HepG2 (cell line): ENCODE results near the gene CKMT2. TPM values are rescaled to one million over a fixed set of nuclear protein-coding genes. Genes with fewer than 3 reads are reported as not detected.

Experiments
- AKAP8 ChIP-seq: sonication (generic); formaldehyde crosslinking; IDR thresholded peaks from 2 replicates; pipeline ENCODE4 v1.5.1; 2020; ENCODE audit warnings: mild to moderate bottlenecking, missing genetic modification reagents
- CTCF ChIP-seq: sonication (generic); formaldehyde crosslinking; IDR thresholded peaks from 2 replicates; pipeline ENCODE4 v1.5.0; 2020; ENCODE audit warnings: mild to moderate bottlenecking, missing genetic modification reagents, moderate library complexity
- DNMT3B ChIP-seq: conservative IDR thresholded peaks from 2 replicates; pipeline ENCODE4 v1.6.1; 2016; ENCODE audit warnings: missing biosample characterization, control low read depth
- E2F5 ChIP-seq: sonication (generic); formaldehyde crosslinking; conservative IDR thresholded peaks from 2 replicates; pipeline ENCODE4 v1.4.0; 2020; ENCODE audit warnings: missing genetic modification reagents
- EZH2 ChIP-seq: conservative IDR thresholded peaks from 2 replicates; pipeline ENCODE4 v1.6.1; 2012; ENCODE audit warnings: mild to moderate bottlenecking, low read depth, low read length, moderate library complexity
- HBP1 ChIP-seq: IDR thresholded peaks from 2 replicates; pipeline ENCODE4 v1.6.1; 2016; ENCODE audit warnings: low read depth, control low read depth
- NFIB ChIP-seq: sonication (generic); formaldehyde crosslinking; IDR thresholded peaks from 2 replicates; pipeline ENCODE4 v1.9.0; 2021; ENCODE audit warnings: missing genetic modification reagents, mild to moderate bottlenecking, borderline replicate concordance
- PHF20 ChIP-seq: sonication (generic); formaldehyde crosslinking; IDR thresholded peaks from 2 replicates; pipeline ENCODE4 v1.5.0; 2020; ENCODE audit warnings: mild to moderate bottlenecking, missing genetic modification reagents
- PRDM4 ChIP-seq: sonication (generic); formaldehyde crosslinking; IDR thresholded peaks from 2 replicates; pipeline ENCODE4 v1.9.0; 2021; ENCODE audit warnings: missing genetic modification reagents, borderline replicate concordance
- SETDB1 ChIP-seq: sonication (generic); formaldehyde crosslinking; IDR thresholded peaks from 2 replicates; pipeline ENCODE4 v1.5.1; 2020; ENCODE audit warnings: missing genetic modification reagents, mild to moderate bottlenecking, borderline replicate concordance
- ZBTB21 ChIP-seq: sonication (generic); formaldehyde crosslinking; IDR thresholded peaks from 2 replicates; pipeline ENCODE4 v1.4.0; 2020; ENCODE audit warnings: missing genetic modification reagents
- ZBTB4 ChIP-seq: sonication (generic); formaldehyde crosslinking; IDR thresholded peaks from 2 replicates; pipeline ENCODE4 v1.4.0; 2020; ENCODE audit warnings: missing genetic modification reagents, mild to moderate bottlenecking, borderline replicate concordance
- ZFP1 ChIP-seq: IDR thresholded peaks from 2 replicates; pipeline ENCODE4 v1.6.1; 2016
- ZNF33A ChIP-seq: sonication (generic); formaldehyde crosslinking; IDR thresholded peaks from 2 replicates; pipeline ENCODE4 v1.5.1; 2020; ENCODE audit warnings: missing genetic modification reagents, mild to moderate bottlenecking, moderate library complexity, borderline replicate concordance
- ZNF570 ChIP-seq: sonication (generic); formaldehyde crosslinking; IDR thresholded peaks from 2 replicates; pipeline ENCODE4 v1.4.0; 2020; ENCODE audit warnings: mild to moderate bottlenecking, missing genetic modification reagents, borderline replicate concordance
- ZNF720 ChIP-seq: sonication (generic); formaldehyde crosslinking; IDR thresholded peaks from 2 replicates; pipeline ENCODE4 v1.4.0; 2020; ENCODE audit warnings: missing genetic modification reagents
- ZNF761 ChIP-seq: sonication (generic); formaldehyde crosslinking; conservative IDR thresholded peaks from 2 replicates; pipeline ENCODE4 v1.4.0; 2020; ENCODE audit warnings: mild to moderate bottlenecking, missing genetic modification reagents
- polyA plus RNA-seq, 8 experiments: library from polyadenylated mRNA; depleted of rRNA in 3 of 8; stranded (reverse) in 7 of 8; unstranded in 1 of 8; fragments of >200 nt; fragmentation: Illumina TruSeq in 4 of 8; extraction: Trizol in 4 of 8; gene quantifications; 2 replicates each; pipeline versions ENCODE4 v1.2.1 to v1.2.3, GENCODE V29; 2011 to 2016; ENCODE audit warnings: low read depth in 4 of 8, missing spikeins in 1 of 8, mixed read lengths in 1 of 8; ENCODE audit not compliant: insufficient read depth in 1 of 8
- total RNA-seq, 5 experiments: library from RNA; depleted of rRNA; stranded (reverse); fragments of >200 nt; fragmentation: Illumina TruSeq; extraction: Trizol; gene quantifications; 2 replicates each; pipeline ENCODE4 v1.2.3, GENCODE V29; 2016; ENCODE audit warnings: low read depth in 1 of 5

The CKMT2 gene
- total and polyA plus RNA-seq, 2 of the 13 experiments (the other 11 are each of a cell fraction or from before 2014, with no cell fraction given): 1.2 to 8.8 TPM

- peak; percentile 89; the same call in 1 of the 2 replicates for TF ChIP-seq PRDM4 (CRISPR knock-in tag)
- TF ChIP-seq CTCF (CRISPR knock-in tag): peak; percentile 84
- no peak; the same call in 1 of the 2 replicates for TF ChIP-seq DNMT3B (CRISPR knock-in tag)
- no peak for TF ChIP-seq E2F5
- no peak for TF ChIP-seq ZNF570 (CRISPR knock-in tag)
- TF ChIP-seq PHF20: peak; percentile 97
- no peak for TF ChIP-seq AKAP8 (CRISPR knock-in tag)
- TF ChIP-seq ZBTB21 (CRISPR knock-in tag): peak; percentile 76; the same call in 1 of the 2 replicates
- peak; percentile 76 for TF ChIP-seq HBP1
- TF ChIP-seq ZBTB4 (CRISPR knock-in tag): 0 out of 2 replicates have a peak, but pooled peaks have one; percentile 41
- peak; percentile 71; the same call in 1 of the 2 replicates for TF ChIP-seq ZNF33A
- no peak for TF ChIP-seq SETDB1 (CRISPR knock-in tag)
- TF ChIP-seq EZH2: no peak
- 0 out of 2 replicates have a peak, but pooled peaks have one; percentile 85 for TF ChIP-seq ZFP1 (CRISPR knock-in tag)
- TF ChIP-seq ZNF761: no peak
- TF ChIP-seq ZNF720 (CRISPR knock-in tag): no peak
- no peak for TF ChIP-seq NFIB (CRISPR knock-in tag)
Measured at GRCh38 chr5:81301271-81302015, 68.3 kb downstream of the CKMT2 start, which contains the start of gene ZCCHC9 (continued).
